ENCODE results near the gene SCN4B. TPM values are rescaled to one million over a fixed set of nuclear protein-coding genes. Genes with fewer than 3 reads are reported as not detected.

SCN4B gene
- total and polyA plus RNA-seq, 2 of the 8 experiments (the other 6 are each of a cell fraction or from before 2014, with no cell fraction given) = 2.8 to 4.9 TPM

DNA sequence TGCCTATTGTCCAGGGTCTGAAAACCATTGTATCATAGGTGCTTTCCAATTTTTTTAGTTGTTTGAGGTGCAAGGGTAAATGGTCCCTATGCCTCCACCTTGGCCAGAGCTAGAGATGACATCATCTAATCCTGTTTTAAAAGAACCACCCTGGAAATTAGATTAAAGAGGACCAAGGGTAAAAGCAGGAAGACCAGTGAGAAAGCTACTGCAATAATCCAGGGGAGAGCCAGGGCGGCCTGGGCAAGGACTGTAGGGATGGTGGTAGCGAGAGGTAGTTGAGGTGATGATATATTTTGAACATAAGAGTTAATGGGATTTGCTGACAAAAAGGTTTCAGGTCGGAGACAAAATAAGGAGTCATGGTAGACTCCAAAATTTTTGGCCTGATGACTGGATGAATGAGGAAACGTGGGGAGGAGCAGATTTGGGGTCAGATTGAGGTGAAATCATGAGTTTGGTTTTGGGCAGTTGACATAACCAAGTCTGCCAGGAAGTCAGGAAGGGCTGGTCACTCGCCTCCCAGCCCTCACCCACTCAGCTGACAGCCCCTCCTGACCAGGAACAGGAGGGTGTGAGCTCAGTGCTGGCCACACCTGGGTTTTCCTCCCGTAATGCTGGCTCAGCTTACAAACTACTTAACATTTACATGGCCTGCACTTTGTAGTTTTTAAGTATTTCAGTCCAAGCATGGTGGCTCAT lies 23.0 kb downstream of the SCN4B start:
- H3K79me2 ChIP-seq (ENCODE audit: control insufficient read depth in 1 of 2, insufficient read depth in 2 of 2, low read length in 2 of 2) = no peaks in the 10 kb centered on the region
- POLR2A ChIA-PET (ENCODE audit: partially characterized antibody) = interaction anchor here (1.2 kb wide), 1 partner anchor 18 kb away, joined by 3 read pairs; no protein-coding TSS in a partner anchor

More for the DNA sequence above, 23.0 kb downstream of the SCN4B start:
- Histone ChIP-seq H3K79me1 (ENCODE audit: low read depth, low read length) (no peaks in the 10 kb centered on the region), H3K18ac (ENCODE audit: extremely low read depth, low read length) (no peak overlapping the region), H3K4me2 (ENCODE audit: insufficient read depth in 1 of 2, low read depth in 2 of 2, low read length in 2 of 2) (no peak overlapping the region), H2BK12ac (ENCODE audit: low read depth, low read length) (no peak overlapping the region), H4K5ac (ENCODE audit: insufficient read length, low read depth, low read length) (no peak overlapping the region), H3K9me3 (ENCODE audit: insufficient read depth in 2 of 2, low read depth in 1 of 2, low read length in 1 of 2) (no peaks in the 10 kb centered on the region), H4K20me1 (replicated peaks in 1 of 2; ENCODE audit: control insufficient read depth in 1 of 2, insufficient read depth in 2 of 2, low read length in 2 of 2) (no peaks in the 10 kb centered on the region), H3K56ac (replicated peaks; ENCODE audit: insufficient read length, low read depth, low read length) (no peak overlapping the region), H4K8ac (ENCODE audit: extremely low read depth, insufficient read depth, low read length) (no peak overlapping the region), H3K27ac (ENCODE audit: low read depth, low read length) (no peak overlapping the region), H2BK20ac (ENCODE audit: low read length) (no peak overlapping the region), H2BK5ac (ENCODE audit: low read depth, low read length) (no peak overlapping the region), H3K4ac (replicated peaks; ENCODE audit: insufficient read length, low read depth, low read length) (no peak overlapping the region), H2AK5ac (ENCODE audit: low read depth, low read length) (no peak overlapping the region), H4K91ac (replicated peaks; ENCODE audit: insufficient read length, low read length) (no peak overlapping the region), H2BK15ac (ENCODE audit: low read length) (no peak overlapping the region), H2AFZ (ENCODE audit: low read length) (no peak overlapping the region), H3K23ac (ENCODE audit: insufficient read length) (no peak overlapping the region), H3K36me3 (ENCODE audit: control insufficient read depth in 2 of 4, insufficient read depth in 4 of 4, low read length in 3 of 4) (no peaks in the 10 kb centered on the region), H3K14ac (ENCODE audit: insufficient read length) (no peak overlapping the region), H3K23me2 (ENCODE audit: low read depth, low read length) (no peaks in the 10 kb centered on the region; the same call in 1 of the 2 replicates), H3K4me3 (ENCODE audit: extremely low read depth in 1 of 4, insufficient read depth in 2 of 4, low read depth in 3 of 4, low read length in 4 of 4) (no peak overlapping the region), H2BK120ac (replicated peaks; ENCODE audit: low read depth, low read length) (no peak overlapping the region), H3K9ac (replicated peaks in 1 of 4; ENCODE audit: extremely low read depth in 1 of 4, low read depth in 3 of 4, low read length in 3 of 4) (no peak overlapping the region), H3K4me1 (replicated peaks in 1 of 4; ENCODE audit: control insufficient read depth in 3 of 4, insufficient read depth in 4 of 4, low read length in 3 of 4) (peaks cover 0 to 2% (median 0%) of the 10 kb centered on the region in 4 experiments; a peak in 1 of 7 replicates), H3K27me3 (replicated peaks in 1 of 4; ENCODE audit: control insufficient read depth in 3 of 4, extremely low read depth in 1 of 4, insufficient read depth in 3 of 4, low read length in 3 of 4) (no peaks in the 10 kb centered on the region)
- CTCF ChIA-PET (ENCODE audit: partially characterized antibody) = interaction anchor here (0.7 to 1.7 kb wide), 10 partner anchors 9 to 321 kb away, joined by 3 to 7 read pairs (median 3); no protein-coding TSS in a partner anchor
- no peak for DNase-seq (ENCODE audit: low read depth in 1 of 2, low spot score in 2 of 2)
- no peak for FAIRE-seq
- TF ChIP-seq GTF2F1 (IDR thresholded peaks at IDR 0.05; ENCODE audit: borderline replicate concordance, low read depth, low read length) (no peak), KDM4A (IDR thresholded peaks at IDR 0.05; ENCODE audit: low read depth, low read length, severe bottlenecking) (no peak), SP2 (IDR thresholded peaks at IDR 0.05; ENCODE audit: low read length) (no peak), CEBPB (IDR thresholded peaks at IDR 0.05; ENCODE audit: low read depth, low read length) (no peak), CHD2 (IDR thresholded peaks at IDR 0.05; ENCODE audit: low read length) (no peak), POU5F1 (IDR thresholded peaks at IDR 0.05; ENCODE audit: low read depth, low read length) (no peak), SIX5 (IDR thresholded peaks at IDR 0.05; ENCODE audit: low read depth, low read length) (no peak), ASH2L (IDR thresholded peaks at IDR 0.05; ENCODE audit: low read length) (no peak), POLR2AphosphoS5 (IDR thresholded peaks at IDR 0.05; ENCODE audit: low read depth, low read length) (no peak), TAF1 (IDR thresholded peaks at IDR 0.05; ENCODE audit: low read depth, low read length) (no peak), TBP (IDR thresholded peaks at IDR 0.05; ENCODE audit: low read depth, low read length) (no peak), SP4 (IDR thresholded peaks at IDR 0.05; ENCODE audit: low read length) (no peak), NRF1 (IDR thresholded peaks at IDR 0.05; ENCODE audit: low read depth, low read length) (no peak)
- WGBS, 2 experiments (ENCODE audit: extremely low coverage in 1 of 2, insufficient coverage in 1 of 2, insufficient read length in 1 of 2, insufficient replicate concordance in 2 of 2, low coverage in 1 of 2, low lambda C conversion rate in 2 of 2, missing lambda C conversion rate in 1 of 2) = 80% methylated on average over 6 of the region's 6 CpGs; no CpG with 5 or more reads in 1 of the 2 experiments

Measured in H1 (cell line).